Activated CD4-positive, alpha-beta T cell treated with anti-CD3 and anti-CD28 coated beads, Interleukin-2, amount 50 U/mL, for 16 hours (primary cell): Measurements from ENCODE around the gene PSMG3.
"Not testable (repeated sequence)": the region's sequence is repeated elsewhere in the genome, so short reads cannot be mapped to it uniquely, and the experiment has no call there.

Source experiments
- DNase-seq: peaks from one replicate; pipeline ENCODE4 v3.0.0-alpha.2; 2020

The PSMG3 gene

DNA sequence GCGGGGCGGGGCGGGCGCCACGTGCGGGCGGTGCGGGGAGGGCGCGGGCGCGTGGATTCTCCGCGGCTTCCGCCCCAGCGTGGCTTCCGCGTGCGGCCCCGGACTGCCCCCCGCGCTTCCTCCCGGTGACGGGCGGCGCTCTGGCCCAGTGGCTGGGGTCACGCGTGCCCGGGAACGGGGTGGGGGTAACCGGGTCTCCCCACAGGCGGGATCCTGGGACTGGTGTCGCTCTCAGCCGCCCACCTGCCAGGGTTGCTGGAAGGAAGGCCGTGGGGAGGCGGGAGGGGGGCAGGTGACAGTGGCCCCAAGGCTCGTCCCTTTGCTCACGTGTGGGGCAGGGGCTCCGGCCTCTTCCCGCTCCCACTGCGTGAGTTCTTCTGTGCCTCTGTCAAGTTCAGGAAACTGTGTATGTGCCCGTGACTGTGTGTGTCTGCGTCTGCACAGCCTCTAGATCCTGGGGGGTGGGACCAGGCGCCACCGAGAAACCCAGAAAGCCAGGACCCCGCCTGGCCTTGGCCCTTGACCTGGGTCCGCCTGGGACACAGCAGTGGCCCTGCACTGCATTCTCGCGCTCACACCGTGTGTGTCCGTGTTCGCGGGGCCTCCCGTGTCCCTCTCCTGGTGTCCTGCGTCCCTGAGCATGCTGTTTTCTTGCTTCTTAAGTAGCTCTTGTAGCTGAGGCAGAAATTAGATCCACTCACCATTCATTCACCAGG is 38.4 kb downstream of the PSMG3 start:
- no peak for DNase-seq

DNA sequence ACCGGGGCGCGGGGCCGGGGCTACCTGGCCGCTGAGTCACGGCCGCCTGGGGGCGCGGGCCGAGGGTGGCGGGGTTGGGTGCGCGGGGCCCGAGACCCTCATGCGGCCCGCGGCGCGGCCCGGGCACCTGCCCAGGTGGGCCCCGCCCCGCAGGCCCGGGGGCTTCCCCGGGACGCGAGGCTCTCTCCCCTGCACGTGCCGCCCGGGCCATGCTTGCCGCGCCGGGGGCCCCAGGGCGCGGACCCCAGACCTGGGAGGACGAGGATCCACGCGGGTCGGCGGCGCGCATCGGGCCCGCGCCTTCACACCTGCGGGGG is 38.9 kb downstream of the PSMG3 start:
- no peak for DNase-seq

DNA sequence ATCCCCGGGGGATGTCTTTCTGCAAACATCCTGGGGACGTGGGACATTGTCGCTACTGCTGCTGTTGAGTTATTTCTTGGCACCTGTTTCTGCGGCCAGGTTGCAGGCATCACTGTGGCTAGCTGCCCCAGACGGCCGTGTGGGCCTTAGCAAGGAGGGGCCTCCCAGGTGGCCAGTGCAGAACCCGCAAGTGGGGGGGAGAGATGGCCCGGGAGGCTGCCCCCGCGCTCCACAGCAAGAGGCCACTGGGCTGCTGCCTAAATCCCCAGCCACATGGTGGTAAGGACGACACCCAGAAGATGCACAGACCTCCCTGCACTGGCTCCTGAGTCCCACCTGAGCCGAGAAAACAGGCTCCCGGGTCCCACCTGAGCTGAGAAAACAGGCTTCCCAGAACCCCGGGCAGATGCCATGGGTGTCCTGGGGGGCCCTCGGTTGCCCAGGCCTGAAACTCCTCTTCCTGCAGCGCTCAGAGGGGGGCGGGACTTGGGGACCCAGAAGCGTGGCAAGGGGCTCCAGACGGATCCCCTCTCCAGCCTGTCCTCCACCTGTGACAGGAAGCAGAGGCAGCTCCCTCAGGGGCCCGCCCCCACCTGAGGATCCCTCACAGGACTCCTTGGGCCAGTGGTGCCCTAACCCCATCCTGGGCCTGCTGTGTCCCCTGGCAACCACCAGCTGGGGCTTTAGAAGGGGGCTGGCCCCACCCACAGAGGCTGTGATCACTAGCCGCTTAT is 40.3 kb downstream of the PSMG3 start:
- DNase-seq: no peak

DNA sequence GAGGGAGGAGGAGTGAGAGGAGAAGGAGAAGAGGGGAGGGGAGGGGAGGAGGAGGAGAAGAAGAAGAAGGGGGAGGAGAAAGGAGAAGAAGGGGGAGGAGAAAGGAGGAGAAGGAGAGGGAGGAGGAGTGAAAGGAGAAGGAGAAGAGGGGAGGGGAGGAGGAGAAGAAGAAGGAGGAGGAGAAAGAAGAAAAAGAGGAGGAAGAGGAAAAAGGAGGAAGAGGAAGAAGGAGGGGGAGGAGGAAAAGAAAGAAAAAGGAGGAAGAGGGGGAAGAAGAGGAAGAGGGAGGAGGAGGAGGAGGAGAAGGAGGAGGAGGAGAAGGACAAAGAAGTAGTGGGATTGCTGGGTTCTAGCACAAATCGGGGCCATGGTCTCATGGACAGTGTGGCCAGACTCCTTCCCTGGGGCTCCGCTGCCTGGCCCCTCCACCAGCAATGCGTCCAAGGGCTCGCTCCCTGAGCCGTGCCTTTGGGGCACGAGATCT is 43.5 kb downstream of the PSMG3 start:
- DNase-seq: no peak

DNA sequence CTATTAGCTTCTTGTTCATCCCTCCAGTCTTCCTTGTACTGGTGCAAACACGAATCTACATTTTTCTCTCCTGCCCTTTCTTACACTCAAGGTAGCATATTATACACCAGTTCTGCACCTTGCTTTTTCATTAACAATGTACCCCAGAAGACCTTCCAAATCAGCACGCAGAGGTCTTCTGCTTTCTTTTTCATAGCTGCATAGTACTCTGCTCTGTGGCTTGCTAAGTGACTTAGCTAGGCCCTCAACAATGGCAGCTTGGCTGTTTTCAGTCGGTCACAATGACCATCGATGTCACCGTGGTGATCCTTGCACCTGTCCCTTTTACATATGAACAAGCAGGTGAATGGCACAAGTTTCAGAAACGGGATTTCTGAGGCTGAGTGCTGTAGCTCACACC is 44.4 kb downstream of the PSMG3 start:
- DNase-seq: no peak

DNA sequence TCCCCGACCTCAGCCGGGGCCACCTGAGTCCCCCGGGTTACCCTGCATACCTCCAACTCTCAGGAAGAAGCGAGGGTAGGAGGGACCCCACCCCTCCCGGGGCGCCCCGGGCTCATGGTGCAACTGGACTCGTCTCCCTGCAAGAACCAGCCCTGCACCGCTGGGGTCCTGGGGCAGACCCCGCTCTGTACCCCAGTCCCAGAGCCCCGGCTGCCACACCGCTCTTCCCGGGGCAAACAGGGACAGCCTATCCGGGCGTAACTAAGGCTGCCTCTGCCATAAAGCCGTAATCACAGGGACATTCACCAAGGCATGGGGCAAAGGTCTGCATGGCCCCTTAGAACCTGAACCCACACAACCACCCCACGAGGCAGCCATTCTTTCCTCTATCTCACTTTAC is 46.0 kb downstream of the PSMG3 start:
- no peak for DNase-seq

DNA sequence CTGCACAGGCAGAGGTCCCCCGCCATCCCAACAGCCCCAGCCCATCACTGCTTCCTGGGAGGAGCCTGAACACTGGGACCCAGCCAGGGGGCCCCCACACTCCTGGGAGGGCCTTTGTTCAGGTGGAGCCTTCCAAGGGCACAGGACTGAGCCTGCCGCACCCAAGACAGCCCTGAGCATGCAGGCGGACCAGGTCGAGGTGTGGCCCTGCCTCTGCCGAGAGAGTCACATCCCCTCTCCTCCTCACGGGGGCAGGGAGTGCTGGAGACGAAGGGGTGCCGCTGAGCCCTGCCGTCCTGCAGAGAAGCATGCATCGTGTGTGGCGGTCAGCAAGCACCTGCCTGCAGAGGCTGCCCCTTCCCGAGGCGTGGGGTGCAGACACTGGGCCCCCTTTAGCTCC is 46.6 kb downstream of the PSMG3 start:
- no peak for DNase-seq

DNA sequence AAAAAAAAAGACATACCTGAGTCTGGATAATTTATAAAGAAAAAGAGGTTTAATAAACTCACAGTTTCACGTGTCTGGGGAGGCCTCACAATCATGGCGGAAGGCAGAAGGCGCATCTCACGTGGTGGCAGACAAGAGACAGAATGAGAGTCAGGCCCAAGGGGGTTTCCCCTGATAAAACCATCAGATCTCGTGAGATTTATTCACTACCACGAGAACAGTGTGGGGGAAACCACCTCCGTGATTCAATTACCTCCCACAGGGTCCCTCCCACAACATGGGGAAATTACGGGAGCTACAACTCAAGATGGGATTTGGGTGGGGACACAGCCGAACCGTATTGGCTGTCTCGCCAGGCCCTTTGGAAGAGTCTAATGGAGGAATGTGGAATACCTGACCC is 48.4 kb downstream of the PSMG3 start:
- no peak for DNase-seq

DNA sequence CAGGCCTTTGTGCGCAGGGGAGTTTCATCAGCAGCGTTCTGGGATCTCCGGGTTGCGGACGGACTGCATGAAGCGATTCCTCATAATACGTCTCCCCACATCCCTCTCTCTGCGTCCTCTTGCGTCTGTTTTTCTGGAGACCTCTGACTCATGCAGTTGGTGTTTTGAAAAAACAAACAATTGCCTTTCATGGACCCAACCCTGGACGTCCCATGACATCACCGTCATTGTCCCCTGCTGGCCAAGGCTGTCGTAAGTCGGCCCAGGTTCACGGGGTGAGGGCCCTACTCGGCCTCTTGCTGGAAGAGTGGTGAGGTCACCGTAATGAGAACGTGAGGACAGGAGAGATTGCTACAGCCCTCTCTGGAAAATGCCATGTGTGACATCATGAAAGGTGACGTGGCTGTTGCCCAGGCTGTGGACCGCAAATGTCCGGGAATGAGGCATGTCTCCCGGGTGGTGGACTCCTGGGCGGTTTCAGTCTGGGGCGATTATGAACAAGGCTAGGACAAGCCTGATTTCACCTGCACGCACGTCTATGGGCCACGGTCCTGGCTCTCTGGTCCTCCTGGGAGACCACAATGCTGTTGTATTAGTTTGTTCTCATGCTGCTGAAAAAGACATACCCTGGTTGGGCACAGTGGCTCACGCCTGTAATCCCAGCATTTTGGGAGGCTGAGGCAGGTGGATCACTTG is 49.1 kb downstream of the PSMG3 start:
- DNase-seq: no peak

DNA sequence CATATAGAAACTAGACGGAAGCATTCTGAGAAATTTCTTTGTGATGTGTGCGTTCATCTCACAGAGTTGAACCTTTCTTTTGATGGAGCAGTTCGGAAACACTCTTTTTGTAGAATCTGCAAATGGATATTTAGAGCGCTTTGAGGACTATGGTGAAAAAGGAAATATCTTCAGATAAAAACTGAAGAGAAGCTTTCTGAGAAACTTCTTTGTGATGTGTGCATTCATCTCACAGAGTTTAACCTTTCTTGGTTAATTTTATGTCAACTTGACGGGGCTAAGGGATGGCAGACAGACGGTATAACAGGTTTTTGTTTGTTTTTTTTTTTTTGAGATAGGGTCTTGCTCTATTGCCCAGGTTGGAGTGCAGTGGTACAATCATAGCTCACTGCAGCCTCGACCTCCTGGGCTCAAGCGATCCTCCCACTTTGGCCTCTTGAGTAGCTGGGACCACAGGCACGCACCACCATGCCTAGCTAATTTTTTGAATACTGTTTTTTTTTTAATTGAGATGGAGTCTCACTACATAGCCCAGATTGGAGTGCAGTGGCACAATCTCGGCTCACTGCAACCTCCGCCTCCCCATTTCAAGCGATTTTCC is 50.4 kb downstream of the PSMG3 start:
- DNase-seq: not testable (repeated sequence)
